GM18526 (cell line): Measurements from ENCODE around the gene FARP2.

Source experiments
- POLR2A ChIP-seq: IDR thresholded peaks from 3 replicates; pipeline ENCODE4 v1.6.1; 2011; ENCODE audit not compliant: insufficient read length; ENCODE audit errors: extremely low read depth

The FARP2 gene

DNA sequence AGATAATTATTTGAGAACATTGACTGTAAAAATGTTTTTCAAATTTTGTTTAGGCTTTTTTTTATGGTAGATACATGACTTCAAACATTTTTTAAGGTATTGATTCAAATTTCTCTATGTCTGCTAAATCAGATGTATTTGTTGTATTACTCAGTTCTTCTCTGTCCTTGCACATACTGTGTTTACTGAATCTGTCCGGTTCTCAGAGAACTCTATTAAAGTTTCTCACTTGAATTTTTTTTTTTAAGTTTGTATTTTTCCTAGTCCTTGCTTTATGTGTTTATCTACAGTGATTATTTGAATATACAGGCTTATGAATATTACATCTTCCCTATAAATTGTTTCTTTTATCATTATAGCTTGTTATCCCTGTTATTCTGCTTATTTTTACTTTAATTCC is 35.1 kb upstream of the FARP2 start:
- no peak for TF ChIP-seq POLR2A

GRCh38 chr2:241321886-241322285 is 34.2 kb upstream of the FARP2 start:
- no peak for TF ChIP-seq POLR2A

GRCh38 chr2:241323778-241324177 is 32.3 kb upstream of the FARP2 start:
- TF ChIP-seq POLR2A = no peak

DNA sequence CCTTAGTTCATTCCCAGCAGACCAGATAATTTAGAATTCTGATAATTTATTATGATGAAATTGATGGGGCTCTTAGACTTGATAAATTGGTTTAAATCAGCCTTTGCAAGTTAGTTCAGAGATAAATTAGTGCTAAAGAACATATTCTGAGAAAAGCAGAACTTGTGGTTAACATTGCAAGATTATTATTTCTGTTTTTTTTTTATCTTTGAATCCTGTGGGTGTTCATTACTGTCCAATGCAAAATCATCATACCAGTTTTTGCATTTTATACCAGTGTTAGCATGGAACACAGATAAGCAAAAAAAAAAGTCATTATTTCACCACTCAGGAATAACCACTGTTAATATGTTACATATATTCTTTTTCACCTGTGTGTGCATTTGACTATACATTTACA is 31.3 kb upstream of the FARP2 start:
- TF ChIP-seq POLR2A = no peak

DNA sequence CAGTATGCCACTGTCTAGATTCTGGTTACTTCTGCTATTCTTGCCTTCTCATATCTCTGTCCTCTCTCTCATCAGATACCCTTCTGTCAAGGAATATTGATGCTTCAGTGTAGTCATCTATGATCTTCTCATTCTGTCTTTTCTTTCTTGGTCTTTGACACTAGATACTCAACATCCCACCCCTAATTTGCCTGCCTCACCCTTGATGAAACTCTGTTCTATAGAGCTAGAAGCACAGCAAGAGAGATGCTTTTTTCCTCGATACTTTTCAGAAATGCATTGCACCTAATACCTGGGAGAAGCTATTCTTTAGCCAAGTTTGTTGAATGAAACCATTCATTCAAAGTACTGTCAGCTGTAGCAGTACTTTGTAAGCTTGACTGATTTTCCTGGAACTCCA is 30.8 kb upstream of the FARP2 start:
- TF ChIP-seq POLR2A = no peak

DNA sequence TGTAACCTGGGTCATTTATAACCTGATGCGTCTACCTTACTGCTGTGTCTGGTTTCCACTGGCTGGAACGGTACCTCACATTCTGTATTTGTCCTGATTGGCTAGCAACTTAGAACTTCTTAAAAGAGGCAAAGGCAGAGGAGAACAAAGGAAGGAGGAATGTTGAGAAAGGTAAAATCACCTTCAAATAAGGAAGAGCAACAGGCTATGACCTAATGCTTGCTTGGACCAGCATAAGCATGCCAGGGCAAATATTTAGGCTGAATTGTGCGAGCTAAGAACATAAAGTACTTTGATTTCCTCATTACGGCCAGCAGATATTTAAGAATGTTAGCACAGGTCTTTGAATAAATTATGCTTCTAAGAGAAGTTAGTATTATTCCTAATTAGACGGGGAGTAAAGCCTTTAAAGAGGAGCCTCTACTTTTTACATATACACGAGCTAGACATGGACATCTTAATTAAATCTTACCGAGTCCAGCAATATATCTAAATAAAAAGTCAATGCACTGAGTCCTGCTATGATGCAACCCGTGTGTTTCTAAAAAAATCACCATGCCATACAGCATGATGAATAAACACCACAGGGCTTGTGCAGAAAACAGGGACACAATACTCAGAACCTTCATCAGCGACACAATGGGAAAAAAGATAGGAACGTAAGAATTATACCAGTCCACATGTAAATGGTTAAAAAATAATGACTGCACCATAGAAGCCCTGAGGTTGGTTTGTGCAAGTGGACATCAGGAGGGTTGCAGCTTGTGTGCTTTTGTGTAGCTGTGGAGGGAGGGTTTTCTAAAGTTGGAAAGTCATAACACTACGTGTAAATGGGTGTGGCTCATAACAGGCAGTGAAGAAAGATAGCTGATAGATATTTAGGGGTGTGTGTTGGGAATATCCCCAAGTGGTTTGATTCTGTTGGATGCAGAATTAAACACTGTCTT is 26.1 kb upstream of the FARP2 start:
- no peak for TF ChIP-seq POLR2A

GRCh38 chr2:241330616-241330981 is 25.5 kb upstream of the FARP2 start:
- TF ChIP-seq POLR2A = no peak

- no peak for TF ChIP-seq POLR2A
These were observed 21.3 kb upstream of the FARP2 start for GRCh38 chr2:241334813-241335212.

DNA sequence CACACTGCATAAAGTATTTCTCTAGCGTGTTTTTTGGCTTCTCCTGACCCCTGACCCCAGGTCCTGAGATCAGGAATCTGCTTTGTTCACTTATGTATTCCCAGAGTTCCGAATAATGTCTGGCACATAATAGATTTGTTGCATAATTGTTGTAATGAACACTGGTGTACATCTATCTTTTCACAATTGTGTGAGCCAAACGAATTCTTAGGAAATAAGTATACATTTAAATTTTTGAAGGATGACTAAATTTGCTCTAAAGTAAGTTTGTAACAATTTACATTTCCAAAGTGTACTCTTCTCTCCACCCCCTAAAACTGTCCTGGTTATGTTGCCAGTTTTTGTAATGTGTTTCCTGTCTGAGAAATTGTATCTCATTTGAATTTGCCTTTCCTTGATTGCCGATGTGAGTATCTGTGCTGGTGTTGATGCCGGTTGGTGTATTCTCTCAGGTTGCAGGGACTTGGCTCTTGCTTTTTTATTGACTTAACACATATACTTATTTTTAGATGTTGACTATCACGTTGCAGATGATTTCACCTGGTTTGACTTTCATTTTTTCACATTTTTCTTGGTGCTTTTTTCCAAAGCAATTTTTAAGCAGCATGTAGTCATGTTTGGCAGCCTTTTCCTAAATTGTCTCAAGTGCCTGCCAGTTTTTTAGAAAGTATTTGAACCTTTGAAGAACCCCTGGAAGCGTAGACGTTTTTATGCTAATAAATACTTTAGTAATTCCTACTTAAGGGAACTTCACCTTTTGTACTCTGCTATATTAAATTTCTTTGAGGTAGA is 16.1 kb upstream of the FARP2 start:
- no peak for TF ChIP-seq POLR2A

- TF ChIP-seq POLR2A = no peak
These were observed 15.4 kb upstream of the FARP2 start for GRCh38 chr2:241340631-241341163.

DNA sequence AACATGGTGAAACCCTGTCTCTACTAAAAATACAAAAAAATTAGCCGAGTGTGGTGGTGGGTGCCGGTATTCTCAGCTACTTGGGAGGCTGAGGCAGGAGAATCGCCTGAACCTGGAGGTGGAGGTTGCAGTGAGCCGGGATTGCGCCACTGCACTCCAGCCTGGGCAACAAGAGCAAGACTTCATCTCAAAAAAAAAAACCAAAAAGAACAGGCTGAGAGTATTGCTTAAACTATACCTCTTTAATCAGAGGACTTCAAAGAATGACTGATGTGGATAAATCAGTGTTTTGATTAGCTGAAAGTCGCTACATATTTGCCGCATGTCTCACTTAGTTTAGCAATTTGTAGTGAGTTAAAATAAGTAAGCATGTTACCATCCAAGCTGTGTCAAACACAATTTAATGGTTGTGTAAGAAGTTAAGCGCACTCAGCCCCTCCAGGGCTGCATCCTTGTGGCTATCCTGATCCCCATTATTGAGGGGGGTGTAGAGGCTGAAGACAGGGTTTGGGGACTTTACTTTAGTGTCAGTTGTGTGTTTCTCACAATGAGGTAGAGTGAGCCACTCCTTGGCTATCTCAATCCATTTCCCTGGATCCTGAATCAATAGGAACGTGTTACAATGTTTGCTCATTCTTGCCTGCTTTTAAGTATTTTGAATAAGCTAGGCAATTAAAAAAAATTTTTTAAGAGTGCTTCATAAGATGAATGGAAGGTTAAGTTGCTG is 11.0 kb upstream of the FARP2 start:
- TF ChIP-seq POLR2A = no peak

DNA sequence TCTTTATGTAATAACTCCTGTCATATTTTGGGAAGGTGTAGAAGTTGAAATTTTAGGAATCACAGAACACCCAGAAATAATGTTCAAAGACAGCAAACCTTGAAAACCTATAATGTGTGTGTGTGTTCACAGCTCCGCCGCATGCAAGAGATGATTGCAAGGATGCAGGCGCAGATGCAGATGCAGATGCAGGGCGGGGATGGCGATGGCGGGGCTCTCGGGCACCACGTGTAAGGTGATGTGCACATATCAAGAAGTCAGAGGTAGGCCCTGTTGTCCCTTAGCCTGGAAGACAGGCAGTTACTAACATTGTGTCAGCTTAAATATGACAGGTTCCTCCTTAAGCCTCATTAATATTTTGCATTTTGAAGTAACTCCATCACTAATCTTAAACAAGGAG is 6.1 kb upstream of the FARP2 start:
- no peak for TF ChIP-seq POLR2A

- no peak for TF ChIP-seq POLR2A
These were observed 5.6 kb upstream of the FARP2 start for GRCh38 chr2:241350530-241350877.

DNA sequence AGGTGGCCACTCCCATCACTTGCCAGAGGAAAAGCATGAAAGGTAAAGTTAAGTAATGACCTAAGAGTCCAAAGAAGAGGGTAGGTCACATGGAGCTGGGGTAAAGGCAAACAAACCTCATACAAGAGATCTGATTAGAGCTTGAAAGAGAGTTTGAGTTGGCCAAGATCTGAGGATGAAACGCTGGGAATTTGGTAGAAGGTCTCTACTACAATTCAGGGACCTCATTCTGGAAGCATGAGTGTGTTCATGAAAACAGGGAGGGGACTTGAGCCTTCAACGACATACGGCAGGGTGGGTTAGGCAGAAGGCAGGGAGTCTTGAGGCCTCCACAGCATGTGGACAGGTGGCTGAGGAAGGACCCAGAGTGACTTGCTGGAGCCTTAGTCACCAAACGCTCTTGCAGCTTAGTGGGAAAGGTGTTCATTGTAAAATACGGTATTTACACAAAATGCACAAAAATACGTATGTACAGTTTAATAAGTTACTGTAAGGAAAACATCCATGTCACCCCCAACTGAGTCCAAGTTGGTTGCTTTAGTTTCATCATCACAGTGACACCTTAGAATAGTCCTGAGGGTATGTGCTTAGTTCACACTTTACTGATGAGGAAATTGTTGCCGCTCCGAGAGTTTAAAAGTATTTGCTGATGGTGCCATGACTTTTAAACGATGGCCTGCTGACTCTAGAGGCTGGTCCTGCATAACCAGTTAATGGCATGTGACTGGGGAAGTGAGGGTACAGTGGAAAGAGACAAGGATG is 5.0 kb upstream of the FARP2 start:
- TF ChIP-seq POLR2A = no peak

DNA sequence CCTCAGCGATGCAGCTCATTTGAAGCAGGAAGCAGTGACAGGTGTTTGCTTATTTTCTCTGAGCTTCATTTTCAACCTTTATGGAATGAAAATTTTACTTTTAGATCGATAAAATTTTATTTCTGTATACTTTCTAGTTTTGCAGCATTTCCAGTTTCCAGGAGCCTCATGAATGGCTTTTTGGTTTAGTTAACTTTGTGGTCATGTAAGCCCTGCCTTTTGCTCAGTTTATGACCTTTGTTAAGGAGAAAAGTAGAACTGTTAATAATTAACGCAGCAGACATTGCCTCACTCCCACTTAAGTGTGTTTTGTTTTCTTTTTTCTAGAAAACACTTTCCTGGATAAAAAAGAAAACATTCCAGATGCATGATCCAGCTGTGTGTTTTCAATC is 4.4 kb upstream of the FARP2 start:
- TF ChIP-seq POLR2A = no peak
